ENCODE results near the gene DHDH.

Gene DHDH

DNA sequence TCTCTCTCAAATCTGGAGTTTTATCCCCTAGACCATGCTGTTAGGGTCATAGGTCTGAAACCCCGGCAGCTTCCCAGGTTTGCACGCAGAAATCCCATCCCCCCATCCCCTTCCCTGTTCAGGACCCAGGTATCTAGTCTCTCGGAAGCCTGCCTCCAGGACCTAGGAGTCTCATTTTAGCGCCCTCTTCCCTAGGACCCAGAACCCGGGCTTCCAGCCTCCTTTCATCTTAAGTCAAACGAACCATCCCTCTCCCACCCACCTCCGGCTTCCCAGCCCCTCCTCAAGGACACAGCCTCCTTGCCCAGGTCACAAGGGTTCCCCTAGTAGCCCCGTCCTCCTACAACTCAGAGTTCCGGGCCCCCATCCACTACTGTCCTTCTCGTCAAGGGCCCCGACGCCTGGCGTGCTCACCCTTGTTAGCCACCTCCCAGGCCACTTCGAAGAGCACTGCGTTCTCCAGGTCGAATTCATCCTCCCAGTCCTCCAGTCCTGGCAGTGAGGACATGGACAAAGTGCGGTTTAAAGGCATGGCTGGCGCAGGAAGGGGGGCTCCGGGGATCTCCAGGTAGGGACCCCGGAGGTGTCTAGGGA, 59.2 kb downstream of the DHDH start:
- Histone ChIP-seq H3K9me3 (ENCODE audit: control insufficient read depth, insufficient read depth, low read length) (no peaks in the 10 kb centered on the region), H3K4me1 (ENCODE audit: control insufficient read depth, insufficient read depth, low read length) (peaks cover 1% of the 10 kb centered on the region; the same call in 1 of the 2 replicates), H3K36me3 (ENCODE audit: control insufficient read depth, insufficient read depth, low read length) (peaks cover 2% of the 10 kb centered on the region; the same call in 1 of the 2 replicates), H3K27me3 (ENCODE audit: control insufficient read depth, insufficient read depth, low read length) (no peaks in the 10 kb centered on the region), H3K4me3 (ENCODE audit: low read length) (peak overlapping the region; percentile 67), H3K27ac (ENCODE audit: low read length) (no peak overlapping the region)
- no peak for DNase-seq (ENCODE audit: low read depth, low spot score)
- WGBS (ENCODE audit: insufficient coverage, insufficient read length) = no CpG with 5 or more reads among the region's 20 CpGs

DNA sequence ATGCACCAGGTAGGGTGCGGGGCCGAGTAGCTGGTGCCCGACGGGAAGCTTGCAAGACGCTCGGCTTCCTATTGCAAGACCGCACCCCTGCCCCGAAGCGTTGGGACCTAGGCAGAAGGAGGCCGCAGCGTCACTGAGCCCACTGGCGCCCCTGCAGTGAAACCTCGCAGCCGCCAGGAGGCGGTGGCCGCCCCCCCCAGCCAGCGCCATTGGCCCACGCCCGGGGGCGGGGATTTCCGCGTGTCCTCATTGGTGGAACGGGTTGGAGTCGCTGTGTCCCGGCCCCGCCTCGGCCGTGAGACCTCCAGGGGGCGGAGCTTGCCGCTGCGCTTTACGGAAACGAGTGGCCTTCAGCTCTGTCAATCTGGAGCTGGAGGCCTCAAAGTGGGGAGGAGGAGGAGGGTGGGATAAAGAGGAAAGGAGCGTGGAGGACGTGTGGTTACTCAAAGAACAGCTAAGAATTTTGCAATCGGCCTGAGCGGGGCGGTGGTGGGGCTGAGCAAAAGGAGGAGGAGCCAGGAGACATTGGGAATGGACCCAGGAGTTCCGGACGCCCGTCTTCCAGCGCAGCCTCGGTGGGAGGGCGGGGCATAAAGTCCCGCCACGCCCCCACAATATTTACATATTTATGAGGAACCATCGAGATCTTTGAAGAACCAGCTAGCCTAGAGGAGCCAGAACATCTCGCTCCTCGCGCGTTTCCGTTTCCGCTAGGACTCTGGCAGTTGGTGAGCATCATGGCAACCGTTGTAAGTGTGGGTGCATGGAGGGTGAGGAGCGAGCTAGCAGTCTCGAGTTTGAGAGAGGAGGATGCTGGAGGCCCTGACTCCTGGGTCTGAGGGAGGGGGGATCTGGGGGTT, 59.9 kb downstream of the DHDH start, which contains the start of the genes GYS1 and RUVBL2:
TSS of gene GYS1 (minus strand) at position 135 of the 860 bp plus-strand sequence. CDS start 197 bp downstream, outside the sequence.
TSS of gene RUVBL2 (plus strand) at position 713 of the 860 bp plus-strand sequence. CDS start at position 738, 25 bp downstream.
- peak; percentile 98 for DNase-seq (ENCODE audit: low read depth, low spot score)
- Histone ChIP-seq H3K9me3 (ENCODE audit: control insufficient read depth, insufficient read depth, low read length) (no peaks in the 10 kb centered on the region), H3K4me3 (ENCODE audit: low read length) (peak within 1 kb of the TSS; percentile 78), H3K4me1 (ENCODE audit: control insufficient read depth, insufficient read depth, low read length) (peaks cover 1% of the 10 kb centered on the region; the same call in 1 of the 2 replicates), H3K27me3 (ENCODE audit: control insufficient read depth, insufficient read depth, low read length) (no peaks in the 10 kb centered on the region), H3K27ac (ENCODE audit: low read length) (no peak within 1 kb of the TSS), H3K36me3 (ENCODE audit: control insufficient read depth, insufficient read depth, low read length) (peaks cover 2% of the 10 kb centered on the region; the same call in 1 of the 2 replicates)
- WGBS (ENCODE audit: insufficient coverage, insufficient read length) = no CpG with 5 or more reads among the region's 56 CpGs

- no peak for DNase-seq (ENCODE audit: low read depth, low spot score)
- no CpG with 5 or more reads among the region's 13 CpGs for whole genome bisulfite sequencing (ENCODE audit: insufficient coverage, insufficient read length)
- Histone ChIP-seq H3K36me3 (ENCODE audit: control insufficient read depth, insufficient read depth, low read length) (no peaks in the 10 kb centered on the region; the same call in 1 of the 2 replicates), H3K27ac (ENCODE audit: low read length) (no peak overlapping the region), H3K4me3 (ENCODE audit: low read length) (peak overlapping the region; percentile 78), H3K4me1 (ENCODE audit: control insufficient read depth, insufficient read depth, low read length) (peaks cover 1% of the 10 kb centered on the region; the same call in 1 of the 2 replicates), H3K9me3 (ENCODE audit: control insufficient read depth, insufficient read depth, low read length) (no peaks in the 10 kb centered on the region), H3K27me3 (ENCODE audit: control insufficient read depth, insufficient read depth, low read length) (no peaks in the 10 kb centered on the region)
Measured at GRCh38 chr19:48994035-48994386, 60.5 kb downstream of the DHDH start.

Data from iPS DF 6.9 (cell line).